22Rv1 (cell line): ENCODE results near the gene DIRAS1.

Experiments used
- CTCF ChIP-seq: fragments of 450-650 bp; IDR thresholded peaks from 2 replicates; pipeline ENCODE4 v1.5.1; 2017; ENCODE audit warnings: mild to moderate bottlenecking
- ZFX ChIP-seq: fragments of 450-650 bp; IDR thresholded peaks from 2 replicates; pipeline ENCODE4 v1.6.1; 2017; ENCODE audit warnings: antibody characterized with exemption, borderline replicate concordance

- TF ChIP-seq CTCF, result no peak
- TF ChIP-seq ZFX, result no peak
These were observed 43.0 kb downstream of the DIRAS1 start for GRCh38 chr19:2678044-2678671.
